HG03520 (cell line): Measurements from ENCODE around the gene FBXW8.
A peak's percentile ranks its signal among the peaks of the same experiment; 100 is the strongest.

Experiments used
- ATAC-seq: cut with Tn5 transposase; IDR thresholded peaks from one replicate; pipeline ENCODE4 v1.9.1; 2021; ENCODE audit warnings: mild to moderate bottlenecking, moderate library complexity; ENCODE audit not compliant: unreplicated experiment

FBXW8 gene

GRCh38 chr12:117019866-117020265 is 109.1 kb downstream of the FBXW8 start:
- ATAC-seq, result no peak

- ATAC-seq, result no peak
These were observed 109.9 kb downstream of the FBXW8 start for GRCh38 chr12:117020536-117021220.

- ATAC-seq, result no peak
These were observed 111.7 kb downstream of the FBXW8 start for GRCh38 chr12:117022465-117022864.

- no peak for ATAC-seq
These were observed 113.5 kb downstream of the FBXW8 start for GRCh38 chr12:117023998-117024960.

GRCh38 chr12:117024961-117025480 is 114.3 kb downstream of the FBXW8 start:
- ATAC-seq, result no peak

GRCh38 chr12:117025481-117026151 is 114.9 kb downstream of the FBXW8 start:
- peak; percentile 65 for ATAC-seq

GRCh38 chr12:117026343-117026742 is 115.6 kb downstream of the FBXW8 start:
- ATAC-seq, result no peak

- no peak for ATAC-seq
These were observed 116.1 kb downstream of the FBXW8 start for GRCh38 chr12:117026921-117027250.

GRCh38 chr12:117027251-117028086 is 116.7 kb downstream of the FBXW8 start:
- no peak for ATAC-seq

- no peak for ATAC-seq
These were observed 117.5 kb downstream of the FBXW8 start for GRCh38 chr12:117028254-117028653.

GRCh38 chr12:117030187-117030900 is 119.6 kb downstream of the FBXW8 start:
- ATAC-seq, result no peak

- ATAC-seq, result no peak
These were observed 121.3 kb downstream of the FBXW8 start for GRCh38 chr12:117031843-117032592.

GRCh38 chr12:117032593-117033381 is 122.0 kb downstream of the FBXW8 start:
- ATAC-seq, result no peak

GRCh38 chr12:117033382-117034221 is 122.9 kb downstream of the FBXW8 start:
- ATAC-seq, result no peak

- ATAC-seq, result no peak
These were observed 123.5 kb downstream of the FBXW8 start for GRCh38 chr12:117034249-117034648.

GRCh38 chr12:117034701-117035151 is 124.0 kb downstream of the FBXW8 start:
- ATAC-seq, result no peak

- no peak for ATAC-seq
These were observed 124.5 kb downstream of the FBXW8 start for GRCh38 chr12:117035287-117035686.
